GM19025 (cell line): ENCODE data around the gene CACNG4.
"Not testable (repeated sequence)": the region's sequence is repeated elsewhere in the genome, so short reads cannot be mapped to it uniquely, and the experiment has no call there.

Experiments used
- ATAC-seq: cut with Tn5 transposase; IDR thresholded peaks from one replicate; pipeline ENCODE4 v1.9.1; 2021; ENCODE audit warnings: mild to moderate bottlenecking, low read depth, moderate library complexity; ENCODE audit not compliant: unreplicated experiment

CACNG4 gene

GRCh38 chr17:67035131-67036083, 70.9 kb downstream of the CACNG4 start:
- peak; percentile 91 for ATAC-seq

DNA sequence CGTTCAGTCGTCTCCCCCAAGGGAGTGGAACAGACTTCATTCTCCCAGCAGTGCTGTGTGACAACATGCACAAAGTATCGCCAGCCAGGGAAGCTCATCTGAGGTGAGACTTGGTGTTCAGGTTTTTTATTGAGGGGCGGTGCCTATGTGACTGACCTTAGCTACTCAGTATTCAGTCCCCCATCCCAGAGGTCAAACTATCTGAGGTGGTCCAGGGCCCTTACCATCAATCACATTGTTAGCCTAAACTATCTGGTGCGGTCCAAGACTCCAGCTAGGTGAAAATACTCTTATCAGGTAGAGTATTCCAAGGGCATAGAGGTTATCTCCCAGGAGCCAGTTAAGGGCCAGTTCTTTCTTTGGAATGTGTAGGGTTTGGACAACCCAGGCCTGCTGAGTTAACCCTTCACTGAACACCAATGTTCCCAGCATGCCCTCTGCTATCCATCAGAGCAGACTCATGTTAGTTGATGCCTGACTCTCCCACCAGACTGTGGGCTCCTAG, 74.4 kb downstream of the CACNG4 start:
- no peak for ATAC-seq

- ATAC-seq, result no peak
Measured at GRCh38 chr17:67040652-67041051, 76.1 kb downstream of the CACNG4 start.

DNA sequence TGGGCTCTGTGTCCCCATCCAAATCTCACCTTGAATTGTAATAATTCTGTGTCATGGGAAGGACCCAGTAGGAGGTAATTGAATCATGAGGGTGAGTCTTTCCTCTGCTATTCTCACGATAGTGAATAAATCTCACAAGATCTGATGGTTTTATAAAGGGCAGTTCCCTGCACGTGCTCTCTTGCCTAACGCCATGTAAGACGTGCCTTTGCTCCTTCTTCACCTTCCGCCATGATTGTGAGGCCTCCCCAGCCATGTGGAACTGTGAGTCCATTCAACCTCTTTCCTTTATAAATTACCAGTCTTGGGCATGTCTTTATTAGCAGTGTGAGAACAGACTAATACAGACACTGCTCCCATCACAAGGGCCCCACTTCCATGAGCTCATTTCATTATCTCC, 76.6 kb downstream of the CACNG4 start:
- ATAC-seq, result not testable (repeated sequence)

DNA sequence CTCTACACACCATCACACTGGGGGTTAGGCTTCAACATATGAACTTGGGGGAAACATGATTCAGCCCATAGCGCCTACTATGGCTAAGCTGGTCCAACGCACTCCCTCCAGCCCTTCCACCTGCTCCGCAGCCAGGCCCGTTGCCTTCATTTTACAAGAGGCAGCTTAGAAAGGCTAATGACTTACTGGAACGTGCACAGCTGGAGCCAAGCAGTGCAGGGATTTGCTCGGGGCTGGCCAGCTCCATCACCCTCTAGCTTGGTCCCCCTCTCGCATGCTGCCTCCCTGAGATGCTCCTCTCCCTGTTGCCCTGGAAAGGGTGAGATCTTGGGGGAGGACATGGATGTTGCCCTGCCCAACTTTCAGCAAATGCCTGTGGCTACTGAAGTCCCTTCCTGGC, 77.0 kb downstream of the CACNG4 start:
- ATAC-seq, result no peak

GRCh38 chr17:67041941-67042899, 77.7 kb downstream of the CACNG4 start:
- no peak for ATAC-seq

GRCh38 chr17:67043283-67043682, 78.8 kb downstream of the CACNG4 start:
- ATAC-seq, result no peak

GRCh38 chr17:67044016-67044772, 79.7 kb downstream of the CACNG4 start, which contains the start of gene CACNG1:
Gene CACNG1 (plus strand): TSS chr17:67044554. CDS start chr17:67044661, 107 bp downstream.
- ATAC-seq, result no peak

DNA sequence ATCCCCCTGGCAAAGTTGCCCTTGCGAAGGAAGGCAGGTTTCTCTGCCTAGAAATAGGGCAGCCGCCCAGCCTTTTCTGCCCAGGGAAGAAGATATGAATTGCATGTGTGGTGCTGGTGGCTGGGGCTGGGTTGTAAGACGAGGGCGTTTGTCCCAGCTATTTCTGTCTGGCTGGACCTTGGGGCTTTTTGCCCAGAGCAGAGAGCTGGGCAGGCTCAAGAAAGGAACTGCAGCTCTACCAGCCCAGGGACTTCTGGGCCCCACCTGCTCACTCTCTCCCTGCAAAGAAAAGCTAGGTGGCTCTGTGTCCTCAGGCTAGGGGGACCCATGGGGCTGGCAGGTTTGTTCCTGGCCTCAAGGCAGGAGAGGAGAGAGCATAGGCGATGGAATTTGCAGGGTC, 80.4 kb downstream of the CACNG4 start:
- ATAC-seq, result no peak

DNA sequence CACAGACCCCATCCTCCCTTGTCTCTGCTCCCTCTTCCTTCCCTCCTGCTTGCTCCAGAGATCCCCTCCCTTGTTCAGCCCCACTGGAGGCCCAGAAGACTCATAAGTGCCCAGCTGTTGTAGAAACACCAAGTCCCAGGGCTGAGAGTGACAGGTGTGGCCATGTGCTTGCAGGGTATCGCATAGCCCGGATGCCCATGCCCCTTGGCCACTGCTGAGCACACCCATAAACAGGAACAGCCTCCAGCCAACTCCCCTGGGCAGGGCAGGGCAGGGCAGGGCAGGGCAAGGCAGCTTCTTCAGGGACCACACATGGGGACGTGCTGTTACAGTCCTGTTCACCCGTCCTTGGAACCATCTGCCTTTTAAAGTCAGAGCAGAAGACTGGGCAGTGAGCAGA, 81.9 kb downstream of the CACNG4 start:
- ATAC-seq, result no peak

- no peak for ATAC-seq
Measured at GRCh38 chr17:67047382-67047781, 82.9 kb downstream of the CACNG4 start.

DNA sequence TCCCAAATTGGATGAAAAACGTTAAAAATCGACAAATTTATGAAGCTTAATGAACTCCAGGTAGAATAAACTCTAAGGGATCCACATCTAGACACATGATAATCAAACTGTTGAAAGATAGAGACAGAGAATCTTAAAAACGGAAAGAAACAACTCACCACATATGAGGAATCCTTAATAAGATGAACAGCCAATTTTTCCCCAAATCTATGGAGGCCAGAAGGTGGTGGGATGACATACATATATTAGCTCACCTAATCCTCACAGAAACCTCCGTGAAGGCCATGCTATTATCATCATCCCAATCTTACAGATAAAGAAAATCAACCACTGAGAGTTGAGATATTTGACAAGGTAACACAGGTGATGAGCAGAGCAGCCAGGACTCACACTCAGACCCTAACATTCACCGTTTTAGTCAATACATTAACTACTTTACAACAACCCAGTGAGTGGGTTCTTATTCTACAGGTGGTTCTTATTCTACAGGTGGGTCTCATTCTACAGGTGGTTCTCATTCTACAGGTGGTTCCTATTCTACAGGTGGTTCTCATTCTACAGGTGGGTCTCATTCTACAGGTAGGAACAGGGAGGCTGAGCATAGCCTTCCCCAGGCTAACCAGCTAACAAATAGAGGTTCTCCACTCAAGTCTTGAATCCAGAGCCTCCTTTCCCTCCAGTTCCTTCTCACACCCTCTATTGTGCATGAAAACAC, 84.7 kb downstream of the CACNG4 start:
- ATAC-seq, result no peak

DNA sequence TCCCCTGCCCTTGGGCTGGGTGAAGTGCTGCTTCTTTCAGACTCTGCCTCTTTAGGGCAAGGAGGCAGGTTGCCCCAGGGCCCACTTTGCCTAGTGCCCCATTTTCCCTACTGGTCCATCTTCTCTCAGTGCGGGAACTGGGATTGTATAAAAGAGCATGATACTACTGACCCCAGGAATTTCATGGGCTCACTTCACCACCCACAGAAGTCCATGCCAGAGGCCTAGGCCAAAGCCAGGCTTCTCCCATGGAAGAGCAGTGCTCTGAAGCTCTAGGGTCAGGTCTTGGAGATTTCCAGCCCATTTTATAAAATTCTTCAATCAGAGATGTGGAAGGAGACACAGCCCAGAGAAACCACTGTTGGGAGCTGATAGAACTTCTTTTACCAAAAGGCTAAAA, 85.6 kb downstream of the CACNG4 start:
- no peak for ATAC-seq

- no peak for ATAC-seq
Measured at GRCh38 chr17:67050471-67051154, 86.1 kb downstream of the CACNG4 start.

GRCh38 chr17:67051155-67051538, 86.6 kb downstream of the CACNG4 start:
- ATAC-seq, result no peak

GRCh38 chr17:67051837-67052236, 87.3 kb downstream of the CACNG4 start:
- no peak for ATAC-seq

DNA sequence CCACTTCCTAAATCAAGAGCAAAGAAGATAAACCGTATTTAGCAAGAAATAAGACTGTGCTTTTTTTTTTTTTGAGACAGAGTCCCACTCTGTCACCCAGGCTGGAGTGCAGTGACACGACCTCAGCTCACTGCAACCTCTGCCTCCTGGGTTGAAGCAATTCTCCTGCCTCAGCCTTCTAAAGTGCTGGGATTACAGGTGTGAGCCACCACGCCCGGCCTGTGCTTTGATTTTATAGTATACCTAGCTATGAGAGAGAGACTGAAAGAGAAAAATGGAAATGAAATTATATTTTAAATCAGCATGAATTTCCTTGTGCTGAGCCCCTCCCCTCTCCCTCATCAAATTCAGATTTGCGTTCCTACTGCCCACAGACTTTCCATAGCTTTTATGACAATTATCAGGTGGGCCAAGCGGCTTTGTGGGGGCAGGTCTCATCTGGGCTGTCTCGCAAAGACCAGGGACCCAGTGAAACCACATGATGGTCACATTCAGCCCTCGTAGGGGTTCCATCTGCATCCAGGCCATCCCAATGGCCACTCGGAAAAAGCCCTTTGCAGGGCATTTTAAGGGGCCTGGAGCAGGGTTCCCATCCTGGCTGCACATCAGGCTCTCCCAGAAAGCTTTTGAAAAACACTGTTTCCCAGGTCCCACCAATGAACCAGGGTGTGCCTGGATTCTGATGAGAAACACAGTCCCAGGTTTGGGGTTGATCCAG, 88.4 kb downstream of the CACNG4 start:
- no peak for ATAC-seq

DNA sequence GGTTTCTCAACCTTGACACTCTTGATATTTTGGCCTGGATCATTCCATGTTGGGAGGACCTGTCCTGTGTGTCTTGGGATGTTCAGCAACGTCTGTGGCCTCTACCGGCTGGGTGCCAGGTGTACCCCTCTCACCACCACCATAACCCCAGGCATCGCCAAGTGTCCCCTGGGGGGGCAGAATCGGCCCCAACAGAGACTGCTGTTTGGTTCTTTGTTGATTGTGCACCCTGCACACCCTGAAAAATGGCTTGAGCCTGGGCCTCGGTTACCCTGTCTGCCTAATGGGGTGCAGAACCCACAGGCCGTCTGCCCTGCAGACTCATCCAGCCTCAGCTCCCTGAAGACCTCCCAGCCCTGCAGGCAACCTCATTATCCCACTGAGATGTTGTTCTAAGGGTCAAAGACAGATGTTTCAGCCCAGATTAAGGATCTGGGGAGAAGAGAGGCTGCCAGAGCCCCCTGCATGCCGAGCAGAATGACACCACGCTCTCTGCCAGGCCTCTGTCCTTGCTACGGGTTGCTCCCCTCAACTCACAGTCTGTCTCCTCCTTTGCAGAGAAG, 89.0 kb downstream of the CACNG4 start:
- ATAC-seq, result no peak
